Trophoblast cell (in vitro differentiated cells and primary cell): ENCODE measurements around the gene MRI1.

Experiments
- DNase-seq, 2 donors: peaks; one replicate each; pipeline ENCODE4 v3.0.0-alpha.2; 2016
- H2AFZ ChIP-seq: 2 replicates; pipeline ENCODE4 v1.6.1; 2013; ENCODE audit warnings: low read length, moderate library complexity, mild to moderate bottlenecking; ENCODE audit not compliant: insufficient read depth, poor library complexity
- H2AK5ac ChIP-seq: 2 replicates; pipeline ENCODE4 v1.6.1; 2013; ENCODE audit warnings: mild to moderate bottlenecking, low read length
- H2BK120ac ChIP-seq: 2 replicates; pipeline ENCODE4 v1.6.1; 2013; ENCODE audit warnings: low read length, mild to moderate bottlenecking, moderate library complexity; ENCODE audit not compliant: insufficient read depth, poor library complexity
- H2BK12ac ChIP-seq: 2 replicates; pipeline ENCODE4 v1.6.1; 2013; ENCODE audit warnings: mild to moderate bottlenecking, low read length, moderate library complexity
- H2BK5ac ChIP-seq: 2 replicates; pipeline ENCODE4 v1.6.1; 2013; ENCODE audit warnings: low read length, low read depth, moderate library complexity, mild to moderate bottlenecking; ENCODE audit not compliant: poor library complexity
- H3K14ac ChIP-seq: 2 replicates; pipeline ENCODE4 v1.6.1; 2013; ENCODE audit warnings: mild to moderate bottlenecking, low read length
- H3K18ac ChIP-seq: 2 replicates; pipeline ENCODE4 v1.6.1; 2013; ENCODE audit warnings: mild to moderate bottlenecking, low read length
- H3K23ac ChIP-seq: 2 replicates; pipeline ENCODE4 v1.6.1; 2013; ENCODE audit warnings: low read length
- H3K27ac ChIP-seq: 2 replicates; pipeline ENCODE4 v1.5.1; 2013; ENCODE audit warnings: low read depth, mild to moderate bottlenecking, inconsistent platforms, low read length, moderate library complexity
- H3K27me3 ChIP-seq: 2 replicates; pipeline ENCODE4 v1.6.1; 2013; ENCODE audit warnings: inconsistent platforms, mild to moderate bottlenecking, low read length, moderate library complexity; ENCODE audit not compliant: insufficient read depth
- H3K36me3 ChIP-seq, 2 experiments: 1 replicate in 1 of 2; 2 replicates in 1 of 2; pipeline ENCODE4 v1.6.1; 2013; ENCODE audit warnings: low read length in 2 of 2, mild to moderate bottlenecking in 2 of 2, moderate library complexity in 1 of 2; ENCODE audit not compliant: insufficient read depth in 2 of 2, control insufficient read depth in 1 of 2
- H3K4ac ChIP-seq: 2 replicates; pipeline ENCODE4 v1.6.1; 2013; ENCODE audit warnings: low read depth, mild to moderate bottlenecking, low read length, moderate library complexity
- H3K4me1 ChIP-seq, 2 experiments: 1 replicate in 1 of 2; 2 replicates in 1 of 2; pipeline ENCODE4 v1.6.1; 2013; ENCODE audit warnings: low read length in 2 of 2, mild to moderate bottlenecking in 2 of 2, moderate library complexity in 1 of 2; ENCODE audit not compliant: insufficient read depth in 2 of 2, control insufficient read depth in 1 of 2
- H3K4me2 ChIP-seq: 2 replicates; pipeline ENCODE4 v1.6.1; 2013; ENCODE audit warnings: inconsistent platforms, mild to moderate bottlenecking, low read length, moderate library complexity
- H3K4me3 ChIP-seq: 2 replicates; pipeline ENCODE4 v1.5.1; 2013; ENCODE audit warnings: mild to moderate bottlenecking, low read depth, low read length, inconsistent platforms
- H3K79me1 ChIP-seq: one replicate; pipeline ENCODE4 v1.6.1; 2013; ENCODE audit warnings: low read length
- H3K79me2 ChIP-seq: 2 replicates; pipeline ENCODE4 v1.6.1; 2013; ENCODE audit warnings: low read length, mild to moderate bottlenecking; ENCODE audit not compliant: control insufficient read depth, insufficient read depth, poor library complexity
- H3K9ac ChIP-seq: 2 replicates; pipeline ENCODE4 v1.6.1; 2013; ENCODE audit warnings: mild to moderate bottlenecking, low read length
- H3K9me3 ChIP-seq: 2 replicates; pipeline ENCODE4 v1.6.1; 2013; ENCODE audit warnings: low read depth, mild to moderate bottlenecking, control low read depth, inconsistent platforms, low read length; ENCODE audit not compliant: insufficient read depth
- H4K12ac ChIP-seq: 2 replicates; pipeline ENCODE4 v1.6.1; 2013; ENCODE audit warnings: low read depth, mild to moderate bottlenecking, low read length, moderate library complexity
- H4K8ac ChIP-seq: 2 replicates; pipeline ENCODE4 v1.6.1; 2013; ENCODE audit warnings: low read depth, mild to moderate bottlenecking, low read length, moderate library complexity
- H4K91ac ChIP-seq: one replicate; pipeline ENCODE4 v1.6.1; 2013; ENCODE audit warnings: low read depth, mild to moderate bottlenecking, low read length, moderate library complexity
- WGBS: extraction: QIAGEN DNeasy Blood & Tissue Kit; methylation state at CpG from one replicate; pipeline ENCODE4 v1.1.7; 2013; ENCODE audit warnings: missing lambda C conversion rate; ENCODE audit not compliant: insufficient read length, insufficient coverage; ENCODE audit errors: extremely low coverage; 5-methylcytosine and 5-hydroxymethylcytosine counted together

The MRI1 gene

GRCh38 chr19:13731147-13731964, 33.0 kb upstream of the MRI1 start:
- peak overlapping the region; percentile 96 for H3K4me2 ChIP-seq
- H3K4me3 ChIP-seq = peak overlapping the region; percentile 68
- peak overlapping the region; percentile 95 for H3K27ac ChIP-seq
- H3K18ac ChIP-seq = peak overlapping the region; percentile 78
- H2AK5ac ChIP-seq = peak overlapping the region; percentile 75
- H3K79me1 ChIP-seq = peaks cover 5% of the 10 kb centered on the region
- H4K91ac ChIP-seq = peak overlapping the region; percentile 92
- no peak overlapping the region for H2BK12ac ChIP-seq
- peak overlapping the region; percentile 61 for H2AFZ ChIP-seq
- H4K8ac ChIP-seq = peak overlapping the region; percentile 97
- H3K79me2 ChIP-seq = peaks cover 3% of the 10 kb centered on the region
- no peaks in the 10 kb centered on the region for H3K36me3 ChIP-seq
- H3K4ac ChIP-seq = peak overlapping the region; percentile 66
- no peak overlapping the region for H3K23ac ChIP-seq
- H3K4me1 ChIP-seq = peaks cover 3 to 7% of the 10 kb centered on the region in 2 experiments
- peak overlapping the region; percentile 89 for H4K12ac ChIP-seq
- peak overlapping the region; percentile 78 for H2BK5ac ChIP-seq
- H3K27me3 ChIP-seq = no peaks in the 10 kb centered on the region
- no CpG with 5 or more reads among the region's 39 CpGs for WGBS
- DNase-seq = peak; percentile 96 to 98
- H2BK120ac ChIP-seq = peak overlapping the region; percentile 74
- peak overlapping the region; percentile 97 for H3K9ac ChIP-seq
- no peaks in the 10 kb centered on the region for H3K9me3 ChIP-seq
- H3K14ac ChIP-seq = peak overlapping the region; percentile 33

GRCh38 chr19:13732337-13732736, 32.0 kb upstream of the MRI1 start:
- H3K4me3 ChIP-seq = no peak overlapping the region
- H2AK5ac ChIP-seq = no peak overlapping the region
- no peak overlapping the region for H4K91ac ChIP-seq
- WGBS = no CpG with 5 or more reads among the region's 8 CpGs
- H3K9me3 ChIP-seq = no peaks in the 10 kb centered on the region
- no peak overlapping the region for H3K14ac ChIP-seq
- H4K12ac ChIP-seq = no peak overlapping the region
- no peak overlapping the region for H4K8ac ChIP-seq
- H3K79me2 ChIP-seq = peaks cover 3% of the 10 kb centered on the region
- H3K4me2 ChIP-seq = peak overlapping the region; percentile 96
- peaks cover 5% of the 10 kb centered on the region for H3K79me1 ChIP-seq
- H2BK5ac ChIP-seq = no peak overlapping the region
- no peak for DNase-seq
- no peak overlapping the region for H3K9ac ChIP-seq
- no peak overlapping the region for H2BK120ac ChIP-seq
- peaks cover 3 to 7% of the 10 kb centered on the region in 2 experiments for H3K4me1 ChIP-seq
- H3K36me3 ChIP-seq = no peaks in the 10 kb centered on the region
- H3K27me3 ChIP-seq = no peaks in the 10 kb centered on the region
- no peak overlapping the region for H3K4ac ChIP-seq
- no peak overlapping the region for H2AFZ ChIP-seq
- no peak overlapping the region for H3K18ac ChIP-seq
- no peak overlapping the region for H3K27ac ChIP-seq
- H3K23ac ChIP-seq = no peak overlapping the region
- no peak overlapping the region for H2BK12ac ChIP-seq

DNA sequence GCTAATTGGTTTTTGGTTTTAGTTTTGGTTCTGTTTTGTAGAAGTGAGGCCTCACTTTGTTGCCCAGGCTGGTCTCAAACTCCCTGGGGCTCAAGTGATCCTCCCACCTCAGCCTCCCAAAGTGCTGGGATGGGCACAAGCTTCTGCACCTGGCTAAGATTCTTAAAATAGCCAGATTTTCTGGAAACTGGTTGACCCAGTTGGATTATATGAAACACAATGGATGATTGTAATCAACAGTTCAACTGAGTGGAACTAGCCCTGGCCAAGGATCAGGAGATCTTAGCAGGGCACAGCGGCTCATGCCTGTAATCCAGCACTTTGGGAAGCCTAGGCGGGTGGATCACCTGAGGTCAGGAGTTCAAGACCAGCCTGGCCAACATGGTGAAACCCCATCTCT, 29.6 kb upstream of the MRI1 start:
- Histone ChIP-seq H3K4me2 (no peak overlapping the region), H2AK5ac (no peak overlapping the region), H3K23ac (no peak overlapping the region), H3K14ac (no peak overlapping the region), H3K4me1 (peaks cover 3 to 7% of the 10 kb centered on the region in 2 experiments), H4K12ac (no peak overlapping the region), H3K9ac (no peak overlapping the region), H3K18ac (no peak overlapping the region), H3K27me3 (no peaks in the 10 kb centered on the region), H3K79me1 (peaks cover 5% of the 10 kb centered on the region), H3K36me3 (no peaks in the 10 kb centered on the region), H2AFZ (no peak overlapping the region), H3K79me2 (peaks cover 3% of the 10 kb centered on the region), H3K4ac (no peak overlapping the region), H2BK120ac (no peak overlapping the region), H3K27ac (no peak overlapping the region), H3K4me3 (no peak overlapping the region), H2BK5ac (no peak overlapping the region), H4K8ac (no peak overlapping the region), H3K9me3 (no peaks in the 10 kb centered on the region), H4K91ac (no peak overlapping the region), H2BK12ac (no peak overlapping the region)
- no peak for DNase-seq
- WGBS = no CpG with 5 or more reads among the region's 2 CpGs

DNA sequence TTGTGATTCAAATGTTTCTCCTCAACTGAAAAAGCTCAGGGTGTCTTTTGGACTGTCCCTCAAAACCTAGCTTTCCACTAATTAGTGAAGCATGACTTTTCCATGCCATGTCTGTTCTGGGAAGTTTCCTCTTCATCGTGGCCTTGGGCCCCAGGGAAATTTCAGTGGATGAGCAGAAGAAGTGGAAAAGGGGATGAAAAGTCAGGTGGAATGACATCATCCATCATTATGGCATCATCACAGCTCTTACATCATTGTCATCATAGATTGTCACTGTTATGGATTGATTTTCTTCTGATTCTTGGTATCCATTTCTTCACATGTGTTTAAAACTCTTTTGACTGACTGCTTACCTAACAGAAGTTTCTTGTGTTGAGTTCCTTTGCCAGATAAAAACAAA, 26.2 kb upstream of the MRI1 start:
- H4K91ac ChIP-seq = no peak overlapping the region
- H2BK5ac ChIP-seq = no peak overlapping the region
- no peak overlapping the region for H3K23ac ChIP-seq
- no peaks in the 10 kb centered on the region for H3K36me3 ChIP-seq
- H3K79me1 ChIP-seq = no peaks in the 10 kb centered on the region
- DNase-seq = no peak
- no peaks in the 10 kb centered on the region for H3K9me3 ChIP-seq
- H3K27me3 ChIP-seq = no peaks in the 10 kb centered on the region
- no peak overlapping the region for H2BK12ac ChIP-seq
- WGBS = no CpG with 5 or more reads among the region's 1 CpG
- H3K14ac ChIP-seq = no peak overlapping the region
- no peak overlapping the region for H2AFZ ChIP-seq
- no peak overlapping the region for H4K8ac ChIP-seq
- no peak overlapping the region for H2BK120ac ChIP-seq
- no peak overlapping the region for H4K12ac ChIP-seq
- no peak overlapping the region for H3K27ac ChIP-seq
- no peak overlapping the region for H3K4ac ChIP-seq
- no peak overlapping the region for H3K9ac ChIP-seq
- H3K79me2 ChIP-seq = no peaks in the 10 kb centered on the region
- no peak overlapping the region for H3K18ac ChIP-seq
- no peak overlapping the region for H2AK5ac ChIP-seq
- no peak overlapping the region for H3K4me2 ChIP-seq
- H3K4me3 ChIP-seq = no peak overlapping the region
- H3K4me1 ChIP-seq = no peaks in the 10 kb centered on the region
